ENCODE data around the gene RACK1.

RACK1 gene

DNA sequence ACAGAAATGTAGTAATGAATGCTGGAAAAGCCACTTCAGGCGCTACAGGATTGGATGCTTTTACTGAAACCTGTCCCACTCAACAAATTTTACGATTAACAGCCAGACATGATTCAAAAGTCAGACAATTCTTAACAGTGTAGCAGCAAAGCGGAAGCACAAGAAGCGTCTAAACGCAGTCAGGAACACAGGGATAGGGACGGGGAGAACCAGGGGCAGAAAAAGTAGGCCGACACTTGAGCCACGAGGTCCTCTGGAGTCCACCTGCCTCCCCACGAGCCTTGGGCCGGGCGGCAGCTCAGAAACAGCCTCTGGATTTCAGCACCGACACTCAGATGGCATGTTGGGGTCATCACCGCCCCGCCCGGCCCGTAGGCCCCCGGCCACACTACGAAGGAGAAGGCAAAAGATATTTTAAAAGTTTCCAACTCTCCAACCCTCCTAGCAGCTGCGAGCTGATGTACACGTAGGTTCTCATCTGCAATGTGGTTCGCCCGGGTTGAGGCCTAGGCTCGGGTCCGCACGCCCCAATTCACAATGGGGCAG, 615 bp downstream of the RACK1 start:
- H2AFZ ChIP-seq (ENCODE audit: low read depth, low read length) = no peak overlapping the region
- peak overlapping the region; percentile 95 for H3K9ac ChIP-seq (ENCODE audit: low read length)
- H3K4me3 ChIP-seq (ENCODE audit: low read length) = peak overlapping the region; percentile 95
- peaks cover 40% of the 10 kb centered on the region for H3K36me3 ChIP-seq (replicated peaks; ENCODE audit: low read depth, low read length)
- peaks cover 28% of the 10 kb centered on the region for H3K4me1 ChIP-seq (ENCODE audit: low read length)
- peak overlapping the region; percentile 93 for H3K27ac ChIP-seq (ENCODE audit: low read length)
- no peaks in the 10 kb centered on the region for H3K9me3 ChIP-seq (ENCODE audit: insufficient read depth, low read length)
- H3K79me2 ChIP-seq (ENCODE audit: low read length) = peaks cover 75% of the 10 kb centered on the region
- H3K27me3 ChIP-seq (ENCODE audit: low read depth, low read length) = no peaks in the 10 kb centered on the region
- TF ChIP-seq EZH2phosphoT487 (IDR thresholded peaks at IDR 0.05; ENCODE audit: low read depth) = no peak
- TF ChIP-seq, protein P1, sequence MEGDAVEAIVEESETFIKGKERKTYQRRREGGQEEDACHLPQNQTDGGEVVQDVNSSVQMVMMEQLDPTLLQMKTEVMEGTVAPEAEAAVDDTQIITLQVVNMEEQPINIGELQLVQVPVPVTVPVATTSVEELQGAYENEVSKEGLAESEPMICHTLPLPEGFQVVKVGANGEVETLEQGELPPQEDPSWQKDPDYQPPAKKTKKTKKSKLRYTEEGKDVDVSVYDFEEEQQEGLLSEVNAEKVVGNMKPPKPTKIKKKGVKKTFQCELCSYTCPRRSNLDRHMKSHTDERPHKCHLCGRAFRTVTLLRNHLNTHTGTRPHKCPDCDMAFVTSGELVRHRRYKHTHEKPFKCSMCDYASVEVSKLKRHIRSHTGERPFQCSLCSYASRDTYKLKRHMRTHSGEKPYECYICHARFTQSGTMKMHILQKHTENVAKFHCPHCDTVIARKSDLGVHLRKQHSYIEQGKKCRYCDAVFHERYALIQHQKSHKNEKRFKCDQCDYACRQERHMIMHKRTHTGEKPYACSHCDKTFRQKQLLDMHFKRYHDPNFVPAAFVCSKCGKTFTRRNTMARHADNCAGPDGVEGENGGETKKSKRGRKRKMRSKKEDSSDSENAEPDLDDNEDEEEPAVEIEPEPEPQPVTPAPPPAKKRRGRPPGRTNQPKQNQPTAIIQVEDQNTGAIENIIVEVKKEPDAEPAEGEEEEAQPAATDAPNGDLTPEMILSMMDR (IDR thresholded peaks at IDR 0.05; ENCODE audit: low read depth, low read length) = no peak
- H4K20me1 ChIP-seq (ENCODE audit: insufficient read depth, low read length) = peaks cover 35% of the 10 kb centered on the region
- H3K4me2 ChIP-seq (ENCODE audit: low read length) = peak overlapping the region; percentile 89

DNA sequence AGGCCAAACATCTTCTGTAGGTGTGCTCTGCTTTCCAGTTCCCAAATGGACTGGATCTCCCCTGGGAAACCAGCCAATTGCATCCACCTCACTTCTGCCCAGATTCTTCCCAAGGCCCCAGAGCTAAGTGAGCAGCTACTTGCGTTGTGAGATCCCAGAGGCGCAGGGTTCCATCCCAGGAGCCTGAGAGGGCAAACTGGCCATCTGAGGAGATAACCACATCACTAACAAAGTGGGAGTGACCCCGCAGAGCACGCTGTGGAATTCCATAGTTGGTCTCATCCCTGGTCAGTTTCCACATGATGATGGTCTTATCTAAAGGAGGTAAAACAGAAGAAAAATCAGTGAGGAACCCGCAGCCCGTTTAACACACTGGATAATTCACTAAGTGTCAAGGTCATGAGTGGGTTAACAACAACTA, 1.7 kb downstream of the RACK1 start:
- H3K4me2 ChIP-seq (ENCODE audit: low read length) = peak overlapping the region; percentile 89
- H2AFZ ChIP-seq (ENCODE audit: low read depth, low read length) = no peak overlapping the region
- H3K27me3 ChIP-seq (ENCODE audit: low read depth, low read length) = no peaks in the 10 kb centered on the region
- no peaks in the 10 kb centered on the region for H3K9me3 ChIP-seq (ENCODE audit: insufficient read depth, low read length)
- H3K36me3 ChIP-seq (replicated peaks; ENCODE audit: low read depth, low read length) = peaks cover 51% of the 10 kb centered on the region
- peaks cover 46% of the 10 kb centered on the region for H4K20me1 ChIP-seq (ENCODE audit: insufficient read depth, low read length)
- peaks cover 65% of the 10 kb centered on the region for H3K79me2 ChIP-seq (ENCODE audit: low read length)
- TF ChIP-seq EZH2phosphoT487 (IDR thresholded peaks at IDR 0.05; ENCODE audit: low read depth) = no peak
- TF ChIP-seq, protein P1 (IDR thresholded peaks at IDR 0.05; ENCODE audit: low read depth, low read length) = no peak
- H3K9ac ChIP-seq (ENCODE audit: low read length) = peak overlapping the region; percentile 95
- peak overlapping the region; percentile 93 for H3K27ac ChIP-seq (ENCODE audit: low read length)
- H3K4me1 ChIP-seq (ENCODE audit: low read length) = peaks cover 20% of the 10 kb centered on the region
- H3K4me3 ChIP-seq (ENCODE audit: low read length) = peak overlapping the region; percentile 95

DNA sequence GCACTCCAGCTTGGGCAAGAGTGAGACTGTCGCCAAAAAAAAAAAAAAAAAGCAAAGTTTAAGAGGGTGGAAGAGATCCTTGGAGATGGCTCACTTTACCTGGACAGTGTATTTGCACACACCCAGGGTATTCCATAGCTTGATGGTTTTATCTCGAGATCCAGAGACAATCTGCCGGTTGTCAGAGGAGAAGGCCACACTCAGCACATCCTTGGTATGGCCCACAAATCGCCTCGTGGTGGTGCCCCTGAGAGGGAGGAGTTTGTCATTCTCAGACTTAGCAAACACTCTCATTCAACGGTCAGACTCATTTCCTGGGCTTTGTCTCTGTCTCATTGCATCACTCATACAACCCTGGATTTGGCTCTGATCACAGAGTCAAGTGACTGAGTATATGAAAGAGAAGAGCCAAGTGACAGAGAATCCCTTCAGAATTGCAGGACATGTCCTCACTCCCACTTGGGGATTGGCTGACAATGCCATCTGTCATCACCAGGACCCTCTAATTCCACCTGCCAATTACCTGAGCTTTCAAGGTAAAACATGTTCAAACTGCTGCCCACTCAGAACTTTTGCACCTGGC, 2.2 kb downstream of the RACK1 start:
- peak overlapping the region; percentile 89 for H3K4me2 ChIP-seq (ENCODE audit: low read length)
- H4K20me1 ChIP-seq (ENCODE audit: insufficient read depth, low read length) = peaks cover 51% of the 10 kb centered on the region
- H3K27ac ChIP-seq (ENCODE audit: low read length) = peak overlapping the region; percentile 93; the same call in 1 of the 2 replicates
- peak overlapping the region; percentile 95; the same call in 1 of the 2 replicates for H3K9ac ChIP-seq (ENCODE audit: low read length)
- no peaks in the 10 kb centered on the region for H3K27me3 ChIP-seq (ENCODE audit: low read depth, low read length)
- peaks cover 56% of the 10 kb centered on the region for H3K36me3 ChIP-seq (replicated peaks; ENCODE audit: low read depth, low read length)
- H3K4me3 ChIP-seq (ENCODE audit: low read length) = peak overlapping the region; percentile 95
- no peak overlapping the region for H2AFZ ChIP-seq (ENCODE audit: low read depth, low read length)
- no peak for TF ChIP-seq EZH2phosphoT487 (IDR thresholded peaks at IDR 0.05; ENCODE audit: low read depth)
- TF ChIP-seq, protein P1 (IDR thresholded peaks at IDR 0.05; ENCODE audit: low read depth, low read length) = no peak
- H3K4me1 ChIP-seq (ENCODE audit: low read length) = peaks cover 19% of the 10 kb centered on the region
- H3K9me3 ChIP-seq (ENCODE audit: insufficient read depth, low read length) = no peaks in the 10 kb centered on the region
- peaks cover 59% of the 10 kb centered on the region for H3K79me2 ChIP-seq (ENCODE audit: low read length)

DNA sequence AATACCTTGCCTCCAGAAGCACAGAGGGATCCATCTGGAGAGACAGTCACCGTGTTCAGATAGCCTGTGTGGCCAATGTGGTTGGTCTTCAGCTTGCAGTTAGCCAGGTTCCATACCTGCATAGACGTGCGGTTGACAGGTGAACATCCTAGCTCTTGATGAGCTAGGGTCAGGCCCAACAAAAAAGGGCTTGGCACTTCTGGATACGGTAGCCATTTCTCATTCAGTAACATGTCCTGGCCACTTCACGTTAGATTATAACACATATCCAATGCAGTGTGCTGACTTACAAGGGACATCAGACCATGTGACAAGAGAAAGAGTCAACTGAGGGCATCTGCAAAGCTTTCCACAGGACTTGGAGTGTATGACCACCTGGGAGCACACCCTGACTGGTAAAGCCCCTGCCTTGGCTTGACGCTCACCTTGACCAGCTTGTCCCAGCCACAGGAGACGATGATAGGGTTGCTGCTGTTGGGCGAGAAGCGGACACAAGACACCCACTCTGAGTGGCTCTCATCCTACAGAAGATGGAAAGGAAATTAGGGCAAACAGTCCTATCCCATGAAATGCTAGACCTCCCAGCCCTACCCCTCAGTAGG, 4.5 kb downstream of the RACK1 start:
- no peaks in the 10 kb centered on the region for H3K27me3 ChIP-seq (ENCODE audit: low read depth, low read length)
- H3K27ac ChIP-seq (ENCODE audit: low read length) = no peak overlapping the region
- H3K79me2 ChIP-seq (ENCODE audit: low read length) = peaks cover 44% of the 10 kb centered on the region
- no peak overlapping the region for H2AFZ ChIP-seq (ENCODE audit: low read depth, low read length)
- peaks cover 59% of the 10 kb centered on the region for H4K20me1 ChIP-seq (ENCODE audit: insufficient read depth, low read length)
- TF ChIP-seq, protein P1 (IDR thresholded peaks at IDR 0.05; ENCODE audit: low read depth, low read length) = no peak
- TF ChIP-seq EZH2phosphoT487 (IDR thresholded peaks at IDR 0.05; ENCODE audit: low read depth) = no peak
- no peak overlapping the region for H3K9ac ChIP-seq (ENCODE audit: low read length)
- H3K4me2 ChIP-seq (ENCODE audit: low read length) = no peak overlapping the region
- H3K4me3 ChIP-seq (ENCODE audit: low read length) = no peak overlapping the region
- H3K4me1 ChIP-seq (ENCODE audit: low read length) = peaks cover 11% of the 10 kb centered on the region
- peaks cover 68% of the 10 kb centered on the region for H3K36me3 ChIP-seq (replicated peaks; ENCODE audit: low read depth, low read length)
- H3K9me3 ChIP-seq (ENCODE audit: insufficient read depth, low read length) = no peaks in the 10 kb centered on the region

Data from OCI-LY3 (cell line).